ENCODE measurements around the gene SEC62.

The SEC62 gene

GRCh38 chr3:169946336-169946735 is 20.3 kb upstream of the SEC62 start:
- Histone ChIP-seq H3K9ac (ENCODE audit: low read length) (no peak overlapping the region), H3K4me1 (ENCODE audit: control insufficient read depth, insufficient read depth, low read length) (no peaks in the 10 kb centered on the region), H3K27me3 (replicated peaks; ENCODE audit: control insufficient read depth, insufficient read depth, low read length) (peaks cover 30% of the 10 kb centered on the region), H3K9me3 (ENCODE audit: control insufficient read depth, low read length) (no peaks in the 10 kb centered on the region), H3K4me3 (ENCODE audit: low read length) (no peak overlapping the region), H3K36me3 (ENCODE audit: control insufficient read depth, insufficient read depth, low read length, severe bottlenecking) (no peaks in the 10 kb centered on the region)
- DNase-seq (ENCODE audit: low read depth), result no peak

DNA sequence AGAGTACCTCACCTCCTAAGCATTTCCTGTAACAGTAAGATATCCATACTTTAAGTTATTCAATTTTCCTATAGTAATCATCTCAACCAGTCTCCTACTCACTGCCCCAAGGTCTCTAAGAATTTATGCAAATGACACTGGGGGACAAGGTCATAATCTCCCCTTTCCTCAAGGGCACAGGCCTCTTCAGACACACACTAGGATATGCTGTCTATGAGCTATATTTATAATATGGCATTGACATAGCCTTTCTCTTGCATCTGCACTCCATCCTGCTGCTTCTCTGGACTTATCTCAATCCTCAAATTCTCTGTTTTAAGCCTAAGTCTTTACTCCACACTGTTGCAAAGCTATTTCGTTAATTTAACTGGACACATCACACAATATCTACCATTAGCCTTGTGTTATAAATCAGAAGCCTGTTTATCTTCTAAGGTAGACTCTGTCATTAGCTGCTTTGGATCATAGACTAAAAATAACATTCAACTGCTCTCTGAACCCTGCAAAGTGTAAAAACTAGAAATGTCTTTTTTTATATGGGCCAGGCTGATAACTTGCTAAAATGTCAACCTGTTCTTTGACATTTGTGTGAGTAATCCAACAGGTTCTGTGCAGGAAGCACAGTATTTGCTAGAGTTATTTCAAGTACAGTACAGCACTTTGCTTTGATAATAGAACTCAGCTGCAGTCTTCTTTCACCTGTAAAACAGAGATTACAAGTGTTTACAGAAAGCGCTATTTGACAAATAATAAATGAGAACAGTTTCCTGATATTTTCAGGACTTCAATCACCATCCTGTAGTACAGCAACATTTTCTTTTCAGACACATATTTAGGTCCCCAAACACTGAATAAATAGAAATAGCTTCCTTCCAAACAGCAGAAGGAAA is 17.8 kb upstream of the SEC62 start:
- Histone ChIP-seq H3K27me3 (replicated peaks; ENCODE audit: control insufficient read depth, insufficient read depth, low read length) (peaks cover 27% of the 10 kb centered on the region), H3K9ac (ENCODE audit: low read length) (no peak overlapping the region), H3K36me3 (ENCODE audit: control insufficient read depth, insufficient read depth, low read length, severe bottlenecking) (no peaks in the 10 kb centered on the region), H3K4me3 (ENCODE audit: low read length) (no peak overlapping the region), H3K4me1 (ENCODE audit: control insufficient read depth, insufficient read depth, low read length) (peaks cover 5% of the 10 kb centered on the region), H3K9me3 (ENCODE audit: control insufficient read depth, low read length) (no peaks in the 10 kb centered on the region)
- DNase-seq (ENCODE audit: low read depth), result no peak

DNA sequence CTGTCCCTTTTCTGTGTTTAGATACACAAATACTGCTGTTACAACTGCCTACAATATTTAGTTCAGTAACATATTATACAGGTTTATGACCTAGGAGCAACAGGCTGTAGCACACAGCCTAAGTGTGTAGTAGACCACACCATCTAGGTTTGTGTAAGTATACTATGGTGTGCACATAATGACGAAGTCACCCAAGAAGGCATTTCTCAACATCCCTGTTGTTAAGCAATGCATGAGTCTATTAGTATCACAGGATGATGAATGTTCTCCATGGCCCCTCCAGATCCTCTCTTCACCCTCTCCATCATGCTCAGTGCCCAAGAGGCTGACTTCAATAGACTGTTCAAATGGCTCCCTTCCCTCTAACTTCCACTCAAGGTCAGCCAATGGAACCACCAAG is 14.6 kb upstream of the SEC62 start:
- no peak for DNase-seq (ENCODE audit: low read depth)
- H3K4me1 ChIP-seq (ENCODE audit: control insufficient read depth, insufficient read depth, low read length), result peaks cover 9% of the 10 kb centered on the region
- no peak overlapping the region for H3K4me3 ChIP-seq (ENCODE audit: low read length)
- H3K36me3 ChIP-seq (ENCODE audit: control insufficient read depth, insufficient read depth, low read length, severe bottlenecking), result no peaks in the 10 kb centered on the region
- H3K27me3 ChIP-seq (replicated peaks; ENCODE audit: control insufficient read depth, insufficient read depth, low read length), result peaks cover 15% of the 10 kb centered on the region
- H3K9ac ChIP-seq (ENCODE audit: low read length), result no peak overlapping the region
- no peaks in the 10 kb centered on the region for H3K9me3 ChIP-seq (ENCODE audit: control insufficient read depth, low read length)

GRCh38 chr3:169953462-169954141 is 13.0 kb upstream of the SEC62 start:
- Histone ChIP-seq H3K4me3 (ENCODE audit: low read length) (no peak overlapping the region), H3K4me1 (ENCODE audit: control insufficient read depth, insufficient read depth, low read length) (peaks cover 9% of the 10 kb centered on the region), H3K36me3 (ENCODE audit: control insufficient read depth, insufficient read depth, low read length, severe bottlenecking) (no peaks in the 10 kb centered on the region), H3K27me3 (replicated peaks; ENCODE audit: control insufficient read depth, insufficient read depth, low read length) (peaks cover under 1% of the 10 kb centered on the region), H3K9ac (ENCODE audit: low read length) (no peak overlapping the region), H3K9me3 (ENCODE audit: control insufficient read depth, low read length) (no peaks in the 10 kb centered on the region)
- DNase-seq (ENCODE audit: low read depth), result peak; percentile 41

GRCh38 chr3:169954142-169954756 is 12.4 kb upstream of the SEC62 start:
- no peak overlapping the region for H3K9ac ChIP-seq (ENCODE audit: low read length)

DNA sequence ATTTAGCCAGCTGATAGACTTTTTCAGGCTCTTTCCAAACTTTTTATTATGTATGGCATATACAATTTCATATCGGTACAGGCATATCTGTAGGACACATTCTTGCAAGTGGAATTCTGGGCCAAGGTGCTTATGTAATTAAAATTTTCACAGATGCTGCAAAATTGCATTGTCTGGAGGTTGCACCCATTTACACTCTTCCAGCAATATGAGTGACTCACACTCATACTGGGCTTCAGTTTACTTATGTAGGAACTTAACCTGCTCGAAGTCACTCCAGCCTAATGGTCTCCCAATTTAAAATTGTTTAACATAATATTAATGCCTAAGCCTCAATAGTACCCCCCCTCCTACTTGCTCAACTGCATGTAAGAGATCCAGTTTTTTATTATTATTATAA is 11.2 kb upstream of the SEC62 start:
- H3K4me1 ChIP-seq (ENCODE audit: control insufficient read depth, insufficient read depth, low read length), result peaks cover 9% of the 10 kb centered on the region
- no peaks in the 10 kb centered on the region for H3K36me3 ChIP-seq (ENCODE audit: control insufficient read depth, insufficient read depth, low read length, severe bottlenecking)
- H3K9me3 ChIP-seq (ENCODE audit: control insufficient read depth, low read length), result no peaks in the 10 kb centered on the region
- no peak overlapping the region for H3K4me3 ChIP-seq (ENCODE audit: low read length)
- H3K9ac ChIP-seq (ENCODE audit: low read length), result no peak overlapping the region
- H3K27me3 ChIP-seq (replicated peaks; ENCODE audit: control insufficient read depth, insufficient read depth, low read length), result no peaks in the 10 kb centered on the region
- no peak for DNase-seq (ENCODE audit: low read depth)

More at GRCh38 chr3:169954142-169954756, 12.4 kb upstream of the SEC62 start:
- Histone ChIP-seq H3K4me3 (ENCODE audit: low read length) (no peak overlapping the region), H3K4me1 (ENCODE audit: control insufficient read depth, insufficient read depth, low read length) (peaks cover 9% of the 10 kb centered on the region), H3K9me3 (ENCODE audit: control insufficient read depth, low read length) (no peaks in the 10 kb centered on the region), H3K36me3 (ENCODE audit: control insufficient read depth, insufficient read depth, low read length, severe bottlenecking) (no peaks in the 10 kb centered on the region), H3K27me3 (replicated peaks; ENCODE audit: control insufficient read depth, insufficient read depth, low read length) (no peaks in the 10 kb centered on the region)
- DNase-seq (ENCODE audit: low read depth), result no peak

- no peak overlapping the region for H3K4me3 ChIP-seq (ENCODE audit: low read length)
- no peaks in the 10 kb centered on the region for H3K36me3 ChIP-seq (ENCODE audit: control insufficient read depth, insufficient read depth, low read length, severe bottlenecking)
These were observed 2.4 kb upstream of the SEC62 start for GRCh38 chr3:169964176-169964575.

DNA sequence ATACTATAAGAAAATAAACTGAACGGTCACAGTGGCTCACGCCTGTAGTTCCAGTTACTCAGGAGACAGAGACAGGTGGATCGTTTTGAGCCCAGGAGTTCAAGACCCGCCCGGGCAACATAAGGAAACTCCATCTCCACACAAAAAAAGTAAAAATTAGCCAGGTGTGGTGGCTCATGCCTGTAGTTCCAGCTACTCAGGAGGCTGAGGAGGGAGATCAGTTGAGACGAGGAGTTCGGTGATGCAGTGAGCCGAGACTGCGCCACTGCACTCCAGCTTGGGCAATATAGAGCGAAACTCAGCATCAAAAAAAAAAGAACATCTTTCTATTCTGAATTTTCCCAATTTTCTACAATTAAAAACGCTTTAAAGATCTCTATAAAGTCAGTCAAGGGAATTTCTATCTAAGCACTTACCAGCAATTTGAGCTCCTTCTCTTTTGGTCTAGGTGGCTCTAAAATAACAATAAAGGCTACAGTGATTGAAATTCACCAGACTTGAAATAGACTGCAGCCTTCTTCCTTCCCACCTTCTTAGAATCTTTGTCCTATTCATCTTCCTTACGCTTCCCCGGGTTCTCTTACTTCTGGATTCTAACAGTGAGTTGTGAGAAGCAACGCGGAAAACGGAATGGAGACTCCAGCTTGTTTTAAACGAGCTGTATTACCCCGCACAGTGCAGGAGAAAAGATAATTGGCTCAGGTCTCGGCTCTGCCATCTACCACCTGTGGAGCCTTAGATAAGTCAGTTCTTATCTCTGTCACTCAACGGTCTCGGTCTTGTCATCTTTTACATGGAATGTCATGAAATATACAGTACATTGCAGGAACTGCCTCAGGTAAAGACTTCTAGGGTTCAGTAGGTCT is 812 bp upstream of the SEC62 start:
- Histone ChIP-seq H3K27me3 (replicated peaks; ENCODE audit: control insufficient read depth, insufficient read depth, low read length) (no peaks in the 10 kb centered on the region), H3K4me3 (ENCODE audit: low read length) (peak overlapping the region; percentile 97), H3K36me3 (ENCODE audit: control insufficient read depth, insufficient read depth, low read length, severe bottlenecking) (peaks cover 12% of the 10 kb centered on the region), H3K9ac (ENCODE audit: low read length) (peak overlapping the region; percentile 94), H3K4me1 (ENCODE audit: control insufficient read depth, insufficient read depth, low read length) (peaks cover 35% of the 10 kb centered on the region), H3K9me3 (ENCODE audit: control insufficient read depth, low read length) (no peaks in the 10 kb centered on the region)
- DNase-seq (ENCODE audit: low read depth), result no peak

More at GRCh38 chr3:169964176-169964575, 2.4 kb upstream of the SEC62 start:
- no peaks in the 10 kb centered on the region for H3K9me3 ChIP-seq (ENCODE audit: control insufficient read depth, low read length)
- H3K9ac ChIP-seq (ENCODE audit: low read length), result no peak overlapping the region
- H3K4me1 ChIP-seq (ENCODE audit: control insufficient read depth, insufficient read depth, low read length), result peaks cover 22% of the 10 kb centered on the region
- no peaks in the 10 kb centered on the region for H3K27me3 ChIP-seq (replicated peaks; ENCODE audit: control insufficient read depth, insufficient read depth, low read length)
- no peak for DNase-seq (ENCODE audit: low read depth)

DNA sequence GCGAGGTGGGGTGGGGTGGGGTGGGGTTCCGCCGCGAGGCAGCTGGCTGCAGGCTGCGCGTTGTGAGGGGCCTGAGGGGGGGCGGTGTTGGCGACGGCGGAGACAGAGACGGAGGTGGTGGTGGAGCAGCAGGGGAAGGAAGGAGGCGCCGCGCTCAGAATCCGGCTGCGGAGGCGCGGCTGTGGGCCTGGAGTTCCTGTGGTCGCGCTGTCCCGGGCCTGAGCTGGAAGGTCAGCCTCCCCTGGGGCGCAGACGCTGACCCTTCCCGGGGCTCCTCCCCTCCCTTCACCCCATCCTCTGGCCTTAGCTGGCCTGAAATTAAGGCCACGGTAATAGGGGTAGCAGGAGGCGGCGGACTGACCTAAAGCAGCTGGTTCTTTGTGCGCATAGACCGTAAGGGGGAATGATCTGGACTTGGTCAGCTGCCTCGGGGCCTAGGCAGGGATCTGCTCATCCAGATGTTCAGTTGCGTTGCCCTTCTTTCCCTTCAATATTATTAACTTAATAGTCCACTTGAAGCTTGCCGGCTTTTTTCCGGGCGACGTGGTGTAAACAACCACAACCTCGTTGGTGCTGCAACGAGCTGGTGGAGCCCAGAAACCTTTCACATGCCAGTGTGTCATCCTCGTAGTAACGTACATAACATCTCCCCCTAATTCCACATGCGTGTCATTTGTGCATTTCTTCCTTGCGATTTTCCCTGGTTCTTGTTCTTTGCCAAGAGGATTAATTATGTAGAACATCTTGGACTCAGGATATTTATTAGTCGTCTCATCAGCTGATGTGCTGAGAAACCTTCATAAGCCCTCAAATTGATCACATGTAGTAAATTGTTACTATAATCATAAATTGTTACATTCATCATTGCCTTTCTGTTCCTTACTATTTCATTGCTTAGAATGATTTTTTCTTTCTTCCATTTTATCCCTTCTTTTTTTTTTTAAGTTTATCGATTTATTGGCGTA is 626 bp downstream of the SEC62 start:
- no peaks in the 10 kb centered on the region for H3K27me3 ChIP-seq (replicated peaks; ENCODE audit: control insufficient read depth, insufficient read depth, low read length)
- no peaks in the 10 kb centered on the region for H3K9me3 ChIP-seq (ENCODE audit: control insufficient read depth, low read length)
- peaks cover 12% of the 10 kb centered on the region for H3K36me3 ChIP-seq (ENCODE audit: control insufficient read depth, insufficient read depth, low read length, severe bottlenecking)
- peaks cover 37% of the 10 kb centered on the region for H3K4me1 ChIP-seq (ENCODE audit: control insufficient read depth, insufficient read depth, low read length)
- peak overlapping the region; percentile 97 for H3K4me3 ChIP-seq (ENCODE audit: low read length)
- DNase-seq (ENCODE audit: low read depth), result peak; percentile 67
- H3K9ac ChIP-seq (ENCODE audit: low read length), result peak overlapping the region; percentile 94

Measured in adipocyte (in vitro differentiated cells).